Stimulated activated CD4-positive, alpha-beta T cell treated with anti-CD3 and anti-CD28 coated beads, Interleukin-2, amount 100 ng/mL, for 4 hours (primary cell): ENCODE data around the gene AJAP1.

ENCODE experiments used
- DNase-seq: peaks from one replicate; pipeline ENCODE4 v3.0.0-alpha.2; 2020; ENCODE audit warnings: low read depth

Gene AJAP1

GRCh38 chr1:4772294-4773010 is 118.0 kb downstream of the AJAP1 start:
- DNase-seq, result no peak

GRCh38 chr1:4773226-4773625 is 118.8 kb downstream of the AJAP1 start:
- no peak for DNase-seq

- no peak for DNase-seq
Measured at GRCh38 chr1:4775506-4775905, 121.1 kb downstream of the AJAP1 start.

- DNase-seq, result no peak
Measured at GRCh38 chr1:4778056-4778455, 123.6 kb downstream of the AJAP1 start.

GRCh38 chr1:4781646-4782045 is 127.2 kb downstream of the AJAP1 start:
- DNase-seq, result no peak

GRCh38 chr1:4784761-4785160 is 130.4 kb downstream of the AJAP1 start:
- no peak for DNase-seq

- DNase-seq, result no peak
Measured at GRCh38 chr1:4786055-4786454, 131.6 kb downstream of the AJAP1 start.

- DNase-seq, result no peak
Measured at GRCh38 chr1:4787551-4787950, 133.1 kb downstream of the AJAP1 start.

GRCh38 chr1:4792565-4792964 is 138.2 kb downstream of the AJAP1 start:
- DNase-seq, result no peak

- no peak for DNase-seq
Measured at GRCh38 chr1:4794020-4794780, 139.8 kb downstream of the AJAP1 start.

GRCh38 chr1:4796161-4797015 is 142.0 kb downstream of the AJAP1 start:
- DNase-seq, result no peak

- DNase-seq, result no peak
Measured at GRCh38 chr1:4797016-4797410, 142.6 kb downstream of the AJAP1 start.

GRCh38 chr1:4797429-4797828 is 143.0 kb downstream of the AJAP1 start:
- DNase-seq, result no peak

GRCh38 chr1:4801192-4801924 is 146.9 kb downstream of the AJAP1 start:
- DNase-seq, result no peak

GRCh38 chr1:4802024-4802423 is 147.6 kb downstream of the AJAP1 start:
- no peak for DNase-seq

- no peak for DNase-seq
Measured at GRCh38 chr1:4803335-4803734, 148.9 kb downstream of the AJAP1 start.

- DNase-seq, result no peak
Measured at GRCh38 chr1:4805987-4806386, 151.6 kb downstream of the AJAP1 start.

GRCh38 chr1:4820543-4820942 is 166.1 kb downstream of the AJAP1 start:
- no peak for DNase-seq

GRCh38 chr1:4825800-4826450 is 171.5 kb downstream of the AJAP1 start:
- no peak for DNase-seq

- DNase-seq, result no peak
Measured at GRCh38 chr1:4830707-4831106, 176.3 kb downstream of the AJAP1 start.

- no peak for DNase-seq
Measured at GRCh38 chr1:4836574-4836973, 182.2 kb downstream of the AJAP1 start.
